GM19099 (cell line): ENCODE results near the gene OTOG.

ENCODE experiments used
- POLR2A ChIP-seq: IDR thresholded peaks from 3 replicates; pipeline ENCODE4 v1.6.1; 2011; ENCODE audit warnings: low read depth; ENCODE audit not compliant: insufficient read length; ENCODE audit errors: extremely low read depth

OTOG gene

GRCh38 chr11:17558916-17559315 is 11.9 kb downstream of the OTOG start:
- TF ChIP-seq POLR2A: no peak

- no peak for TF ChIP-seq POLR2A
Measured at GRCh38 chr11:17559341-17560087, 12.5 kb downstream of the OTOG start.

- TF ChIP-seq POLR2A: no peak
Measured at GRCh38 chr11:17560281-17561110, 13.4 kb downstream of the OTOG start.

- TF ChIP-seq POLR2A: no peak
Measured at GRCh38 chr11:17561111-17561415, 14.0 kb downstream of the OTOG start.

- no peak for TF ChIP-seq POLR2A
Measured at GRCh38 chr11:17561526-17561925, 14.5 kb downstream of the OTOG start.

GRCh38 chr11:17563231-17563646 is 16.2 kb downstream of the OTOG start:
- no peak for TF ChIP-seq POLR2A

- no peak for TF ChIP-seq POLR2A
Measured at GRCh38 chr11:17563961-17564686, 17.1 kb downstream of the OTOG start.

- TF ChIP-seq POLR2A: no peak
Measured at GRCh38 chr11:17564687-17565042, 17.6 kb downstream of the OTOG start.

GRCh38 chr11:17568944-17569343 is 21.9 kb downstream of the OTOG start:
- no peak for TF ChIP-seq POLR2A

- TF ChIP-seq POLR2A: no peak
Measured at GRCh38 chr11:17570034-17570433, 23.0 kb downstream of the OTOG start.

GRCh38 chr11:17571431-17572358 is 24.6 kb downstream of the OTOG start:
- TF ChIP-seq POLR2A: no peak

- TF ChIP-seq POLR2A: no peak
Measured at GRCh38 chr11:17572359-17572690, 25.3 kb downstream of the OTOG start.

- no peak for TF ChIP-seq POLR2A
Measured at GRCh38 chr11:17572791-17573460, 25.9 kb downstream of the OTOG start.

- TF ChIP-seq POLR2A: no peak
Measured at GRCh38 chr11:17573526-17573925, 26.5 kb downstream of the OTOG start.
